Liver (tissue), 3 donors: ENCODE measurements around the gene TRAPPC6A.

Experiments
- ATF3 ChIP-seq: IDR thresholded peaks from 2 replicates; pipeline ENCODE4 v1.6.1; 2016; ENCODE audit warnings: antibody characterized with exemption
- FOXA1 ChIP-seq: IDR thresholded peaks from 2 replicates; pipeline ENCODE4 v1.6.1; 2016; ENCODE audit warnings: antibody characterized with exemption
- FOXA2 ChIP-seq: IDR thresholded peaks from 2 replicates; pipeline ENCODE4 v1.6.1; 2016; ENCODE audit warnings: antibody characterized with exemption
- GABPA ChIP-seq, 2 donors: IDR thresholded peaks in 1 of 2; conservative IDR thresholded peaks in 1 of 2; 2 replicates each; pipeline ENCODE4 v1.6.1; 2016; ENCODE audit warnings: antibody characterized with exemption in 2 of 2, mild to moderate bottlenecking in 1 of 2, moderate library complexity in 1 of 2
- JUND ChIP-seq, 2 donors: IDR thresholded peaks; 2 replicates each; pipeline ENCODE4 v1.6.1; 2016; ENCODE audit warnings: antibody characterized with exemption in 2 of 2
- MAX ChIP-seq: IDR thresholded peaks from 2 replicates; pipeline ENCODE4 v1.6.1; 2016; ENCODE audit warnings: antibody characterized with exemption
- RAD21 ChIP-seq, 2 donors: IDR thresholded peaks; 2 replicates each; pipeline ENCODE4 v1.6.1; 2016; ENCODE audit warnings: antibody characterized with exemption in 2 of 2, mild to moderate bottlenecking in 2 of 2
- REST ChIP-seq: IDR thresholded peaks from 2 replicates; pipeline ENCODE4 v1.6.1; 2016; ENCODE audit warnings: antibody characterized with exemption, mild to moderate bottlenecking
- SP1 ChIP-seq: IDR thresholded peaks from 2 replicates; pipeline ENCODE4 v1.6.1; 2018; ENCODE audit warnings: antibody characterized with exemption, mild to moderate bottlenecking
- YY1 ChIP-seq: IDR thresholded peaks from 2 replicates; pipeline ENCODE4 v1.6.1; 2016; ENCODE audit warnings: antibody characterized with exemption, mild to moderate bottlenecking
- ZBTB33 ChIP-seq: IDR thresholded peaks from 2 replicates; pipeline ENCODE4 v1.6.1; 2016; ENCODE audit warnings: antibody characterized with exemption
- TF ChIP-seq, protein P1 (sequence below): fragments of 150-350 bp; IDR thresholded peaks from 2 replicates; pipeline ENCODE4 v1.5.1; 2017; ENCODE audit warnings: improper control_type of control experiment, low read depth, low read length; ENCODE audit not compliant: missing input control
- donor health status: healthy.
- donor health status: healthy.

DNA sequence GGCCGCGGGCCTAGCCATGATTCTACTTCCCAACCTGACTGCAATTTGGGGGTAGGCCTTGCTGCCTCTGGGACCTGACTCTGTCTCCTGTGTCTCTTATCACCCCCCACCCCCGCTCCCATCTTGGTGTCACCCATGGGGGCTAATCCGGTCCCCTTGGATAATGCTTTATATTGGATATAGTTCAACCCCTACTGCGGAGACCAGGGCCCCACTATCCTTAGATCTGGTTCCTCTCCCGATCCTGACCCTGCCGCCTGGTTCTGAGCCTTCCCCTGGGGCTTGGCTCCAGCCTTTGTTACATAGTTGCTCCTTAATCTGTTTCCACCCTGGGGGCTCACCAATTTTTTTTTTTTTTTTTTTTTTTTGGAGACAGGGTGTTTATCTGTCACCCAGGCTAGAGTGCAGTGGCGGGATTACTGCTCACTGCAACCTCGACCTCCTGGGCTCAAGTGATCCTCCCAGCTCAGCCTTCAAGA is 1.9 kb upstream of the TRAPPC6A start:
- no peak for TF ChIP-seq ATF3
- TF ChIP-seq, protein P1, sequence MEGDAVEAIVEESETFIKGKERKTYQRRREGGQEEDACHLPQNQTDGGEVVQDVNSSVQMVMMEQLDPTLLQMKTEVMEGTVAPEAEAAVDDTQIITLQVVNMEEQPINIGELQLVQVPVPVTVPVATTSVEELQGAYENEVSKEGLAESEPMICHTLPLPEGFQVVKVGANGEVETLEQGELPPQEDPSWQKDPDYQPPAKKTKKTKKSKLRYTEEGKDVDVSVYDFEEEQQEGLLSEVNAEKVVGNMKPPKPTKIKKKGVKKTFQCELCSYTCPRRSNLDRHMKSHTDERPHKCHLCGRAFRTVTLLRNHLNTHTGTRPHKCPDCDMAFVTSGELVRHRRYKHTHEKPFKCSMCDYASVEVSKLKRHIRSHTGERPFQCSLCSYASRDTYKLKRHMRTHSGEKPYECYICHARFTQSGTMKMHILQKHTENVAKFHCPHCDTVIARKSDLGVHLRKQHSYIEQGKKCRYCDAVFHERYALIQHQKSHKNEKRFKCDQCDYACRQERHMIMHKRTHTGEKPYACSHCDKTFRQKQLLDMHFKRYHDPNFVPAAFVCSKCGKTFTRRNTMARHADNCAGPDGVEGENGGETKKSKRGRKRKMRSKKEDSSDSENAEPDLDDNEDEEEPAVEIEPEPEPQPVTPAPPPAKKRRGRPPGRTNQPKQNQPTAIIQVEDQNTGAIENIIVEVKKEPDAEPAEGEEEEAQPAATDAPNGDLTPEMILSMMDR, result no peak
- no peak for TF ChIP-seq RAD21 (IDR thresholded peaks at IDR 0.05)
- no peak for TF ChIP-seq ZBTB33
- no peak for TF ChIP-seq MAX
- no peak for TF ChIP-seq YY1
- TF ChIP-seq JUND (IDR thresholded peaks at IDR 0.05), result no peak
- TF ChIP-seq GABPA (IDR thresholded peaks at IDR 0.05 in 1 of 2, conservative IDR thresholded peaks at IDR 0.05 in 1 of 2), result no peak
- TF ChIP-seq SP1, result no peak
- TF ChIP-seq REST, result no peak
- no peak for TF ChIP-seq FOXA2
- no peak for TF ChIP-seq FOXA1
